Vagina (tissue), 2 donors: ENCODE measurements around the gene PAPSS2.

ENCODE experiments used
- POLR2A ChIP-seq, 2 donors: fragments of 450-650 bp; IDR thresholded peaks; one replicate each; pipeline ENCODE4 v1.6.1; 2017; ENCODE audit warnings: antibody characterized with exemption in 2 of 2, mild to moderate bottlenecking in 2 of 2, moderate library complexity in 2 of 2
- TF ChIP-seq, protein P1 (sequence below), 3 experiments: fragments of 450-650 bp in 2 of 3; fragments of 200-600 bp in 1 of 3; sonication (generic) in 1 of 3; IDR thresholded peaks; one replicate each; pipeline ENCODE4 v1.5.1; 2017 to 2019; ENCODE audit warnings: antibody characterized with exemption in 3 of 3, mild to moderate bottlenecking in 2 of 3, moderate library complexity in 2 of 3

DNA sequence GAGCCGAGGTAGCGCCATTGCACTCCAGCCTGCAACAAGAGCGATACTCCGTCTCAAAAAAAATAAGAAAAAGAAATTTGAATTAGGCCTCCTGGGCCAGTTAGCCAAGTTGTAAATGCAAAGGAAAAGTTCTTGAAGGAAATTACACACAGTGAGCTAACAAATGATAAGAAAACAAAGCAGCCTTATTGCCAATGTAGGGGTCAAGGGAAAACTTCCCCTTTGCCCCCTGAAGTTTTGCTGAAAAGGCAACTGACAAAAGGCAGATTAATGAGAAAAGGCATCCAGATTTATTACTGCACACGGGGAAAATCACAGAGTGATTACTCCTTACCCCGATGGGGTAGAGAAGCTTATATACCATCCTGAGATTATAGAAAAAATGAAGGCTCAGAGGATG lies 70.3 kb downstream of the PAPSS2 start:
- TF ChIP-seq, protein P1, sequence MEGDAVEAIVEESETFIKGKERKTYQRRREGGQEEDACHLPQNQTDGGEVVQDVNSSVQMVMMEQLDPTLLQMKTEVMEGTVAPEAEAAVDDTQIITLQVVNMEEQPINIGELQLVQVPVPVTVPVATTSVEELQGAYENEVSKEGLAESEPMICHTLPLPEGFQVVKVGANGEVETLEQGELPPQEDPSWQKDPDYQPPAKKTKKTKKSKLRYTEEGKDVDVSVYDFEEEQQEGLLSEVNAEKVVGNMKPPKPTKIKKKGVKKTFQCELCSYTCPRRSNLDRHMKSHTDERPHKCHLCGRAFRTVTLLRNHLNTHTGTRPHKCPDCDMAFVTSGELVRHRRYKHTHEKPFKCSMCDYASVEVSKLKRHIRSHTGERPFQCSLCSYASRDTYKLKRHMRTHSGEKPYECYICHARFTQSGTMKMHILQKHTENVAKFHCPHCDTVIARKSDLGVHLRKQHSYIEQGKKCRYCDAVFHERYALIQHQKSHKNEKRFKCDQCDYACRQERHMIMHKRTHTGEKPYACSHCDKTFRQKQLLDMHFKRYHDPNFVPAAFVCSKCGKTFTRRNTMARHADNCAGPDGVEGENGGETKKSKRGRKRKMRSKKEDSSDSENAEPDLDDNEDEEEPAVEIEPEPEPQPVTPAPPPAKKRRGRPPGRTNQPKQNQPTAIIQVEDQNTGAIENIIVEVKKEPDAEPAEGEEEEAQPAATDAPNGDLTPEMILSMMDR (IDR thresholded peaks at IDR 0.05): no peak
- TF ChIP-seq POLR2A (IDR thresholded peaks at IDR 0.05): no peak
